A673 (cell line): ENCODE measurements around the gene FGF3.

Experiments
- CTCF ChIP-seq: fragments of 300-800, 200-600 bp; sonication (generic); conservative IDR thresholded peaks from 2 replicates; pipeline ENCODE4 v1.5.1; 2017; ENCODE audit warnings: low read depth, mild to moderate bottlenecking, antibody characterized with exemption, low read length, moderate library complexity, mixed read lengths
- EZH2 ChIP-seq: fragments of 200-600 bp; sonication (generic); IDR thresholded peaks from 2 replicates; pipeline ENCODE4 v1.6.1; 2017; ENCODE audit warnings: borderline replicate concordance, low read depth, mild to moderate bottlenecking, mixed read lengths, antibody characterized with exemption, low read length; ENCODE audit not compliant: poor library complexity, severe bottlenecking

DNA sequence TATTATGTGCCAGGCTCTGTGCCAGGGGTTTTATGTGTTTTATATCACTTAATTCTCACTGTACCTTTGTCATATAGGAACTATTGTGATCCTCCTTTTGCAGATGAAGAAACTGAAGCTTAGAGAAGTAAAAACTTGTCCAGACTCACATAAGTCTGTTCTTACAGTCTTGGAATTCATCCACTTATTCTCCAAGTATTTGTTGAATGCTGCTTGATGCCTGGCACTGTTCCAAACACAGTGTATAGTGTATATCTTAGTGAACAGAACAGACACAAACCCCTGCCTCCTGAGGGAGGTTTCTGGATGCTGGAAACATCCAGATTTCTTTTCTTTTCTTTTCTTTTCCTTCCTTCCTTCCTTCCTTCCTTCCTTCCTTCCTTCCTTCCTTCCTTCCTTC lies 29.0 kb upstream of the FGF3 start:
- no peak for TF ChIP-seq EZH2
- TF ChIP-seq CTCF: no peak
